Lower lobe of right lung (tissue), 2 donors: ENCODE data around the gene CELF2. TPM values are rescaled to one million over a fixed set of nuclear protein-coding genes. Genes with fewer than 3 reads are reported as not detected.

ENCODE experiments used
- ATAC-seq, 2 donors: fragments of 200-7000 bp; cut with Tn5 transposase; one replicate each; pipeline ENCODE4 v1.9.1; 2020 to 2022; ENCODE audit warnings: mild to moderate bottlenecking in 2 of 2, moderate library complexity in 2 of 2
- DNase-seq: peaks from one replicate; pipeline ENCODE4 v3.0.0-alpha.2; 2020
- H3K27ac ChIP-seq: fragments of 200-600 bp; one replicate; pipeline ENCODE4 v1.8.0; 2022
- H3K27me3 ChIP-seq: fragments of 200-600 bp; one replicate; pipeline ENCODE4 v1.8.0; 2022; ENCODE audit warnings: low read depth
- H3K36me3 ChIP-seq: fragments of 200-600 bp; one replicate; pipeline ENCODE4 v1.8.0; 2022; ENCODE audit warnings: mild to moderate bottlenecking
- H3K4me1 ChIP-seq: fragments of 200-600 bp; one replicate; pipeline ENCODE4 v1.8.0; 2022
- H3K4me3 ChIP-seq: fragments of 200-600 bp; one replicate; pipeline ENCODE4 v1.8.0; 2022; ENCODE audit warnings: mild to moderate bottlenecking
- H3K9me3 ChIP-seq: fragments of 200-600 bp; one replicate; pipeline ENCODE4 v1.8.0; 2022
- intact Hi-C: fragments of 100-400 bp; cut with DNase I; formaldehyde crosslinking; loops from one replicate; pipeline ENCODE4 v1.11.0; 2022
- total RNA-seq: library from RNA; stranded (reverse); fragmentation: NEBNext Ultra II Directional; extraction: Animal tissue kit (Norgen Biotek cat#: 25700); gene quantifications from one replicate; pipeline ENCODE4 v1.2.1, GENCODE V29; 2021
- TF ChIP-seq, protein P1 (sequence below): fragments of 200-600 bp; IDR thresholded peaks from one replicate; pipeline ENCODE4 v1.8.0; 2022; ENCODE audit warnings: antibody characterized with exemption, mild to moderate bottlenecking
- donor health status: DM: no; HTN: yes; CAD: no; lungs with severe emphysema.

Gene CELF2
- total RNA-seq, 1 donor from 2014 or later = 106 TPM

- Histone ChIP-seq H3K9me3 (no peaks in the 10 kb centered on the region), H3K36me3 (no peaks in the 10 kb centered on the region), H3K27ac (peak overlapping the region; percentile 86), H3K4me3 (peak overlapping the region; percentile 59), H3K27me3 (peaks cover 4% of the 10 kb centered on the region), H3K4me1 (peaks cover 24% of the 10 kb centered on the region)
- intact Hi-C loops = no loop called here
- DNase-seq = no peak
- peak; percentile 28 to 43 for ATAC-seq
- TF ChIP-seq, protein P1, sequence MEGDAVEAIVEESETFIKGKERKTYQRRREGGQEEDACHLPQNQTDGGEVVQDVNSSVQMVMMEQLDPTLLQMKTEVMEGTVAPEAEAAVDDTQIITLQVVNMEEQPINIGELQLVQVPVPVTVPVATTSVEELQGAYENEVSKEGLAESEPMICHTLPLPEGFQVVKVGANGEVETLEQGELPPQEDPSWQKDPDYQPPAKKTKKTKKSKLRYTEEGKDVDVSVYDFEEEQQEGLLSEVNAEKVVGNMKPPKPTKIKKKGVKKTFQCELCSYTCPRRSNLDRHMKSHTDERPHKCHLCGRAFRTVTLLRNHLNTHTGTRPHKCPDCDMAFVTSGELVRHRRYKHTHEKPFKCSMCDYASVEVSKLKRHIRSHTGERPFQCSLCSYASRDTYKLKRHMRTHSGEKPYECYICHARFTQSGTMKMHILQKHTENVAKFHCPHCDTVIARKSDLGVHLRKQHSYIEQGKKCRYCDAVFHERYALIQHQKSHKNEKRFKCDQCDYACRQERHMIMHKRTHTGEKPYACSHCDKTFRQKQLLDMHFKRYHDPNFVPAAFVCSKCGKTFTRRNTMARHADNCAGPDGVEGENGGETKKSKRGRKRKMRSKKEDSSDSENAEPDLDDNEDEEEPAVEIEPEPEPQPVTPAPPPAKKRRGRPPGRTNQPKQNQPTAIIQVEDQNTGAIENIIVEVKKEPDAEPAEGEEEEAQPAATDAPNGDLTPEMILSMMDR = no peak
Observed at GRCh38 chr10:11018855-11019631, 1.4 kb downstream of the CELF2 start.

- TF ChIP-seq, protein P1 = no peak
- intact Hi-C loops = no loop called here
- no peak for DNase-seq
- peak overlapping the region; percentile 59 for H3K4me3 ChIP-seq
- H3K36me3 ChIP-seq = no peaks in the 10 kb centered on the region
- no peaks in the 10 kb centered on the region for H3K9me3 ChIP-seq
- peak overlapping the region; percentile 0 for H3K27ac ChIP-seq
- H3K27me3 ChIP-seq = peaks cover 4% of the 10 kb centered on the region
- H3K4me1 ChIP-seq = peaks cover 18% of the 10 kb centered on the region
- ATAC-seq = no peak
Observed at GRCh38 chr10:11019724-11020547, 2.3 kb downstream of the CELF2 start.

DNA sequence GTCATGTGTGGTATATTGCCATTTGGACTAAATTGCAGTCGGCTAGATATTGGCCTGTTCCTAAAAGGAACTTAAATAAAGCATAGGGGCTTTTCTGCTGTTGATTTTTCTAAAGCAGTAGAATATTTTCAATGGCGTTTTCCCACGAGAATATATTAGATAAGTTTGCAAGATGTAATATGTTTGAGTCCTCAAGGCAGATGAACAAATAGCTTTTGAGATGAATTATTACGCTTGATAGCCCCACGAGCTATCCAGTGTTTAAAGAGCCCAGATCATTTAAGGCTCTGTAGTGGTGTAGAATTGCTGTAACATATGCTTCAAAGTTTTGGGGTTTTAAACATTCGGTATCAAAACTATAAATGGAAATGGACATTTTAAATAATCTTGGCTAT lies 2.9 kb downstream of the CELF2 start:
- intact Hi-C loops = no loop called here
- Histone ChIP-seq H3K27ac (peak overlapping the region; percentile 0), H3K36me3 (no peaks in the 10 kb centered on the region), H3K4me3 (peak overlapping the region; percentile 59), H3K4me1 (peaks cover 18% of the 10 kb centered on the region), H3K27me3 (peaks cover 4% of the 10 kb centered on the region), H3K9me3 (no peaks in the 10 kb centered on the region)
- TF ChIP-seq, protein P1 = no peak
- ATAC-seq (no peak), DNase-seq (no peak)

DNA sequence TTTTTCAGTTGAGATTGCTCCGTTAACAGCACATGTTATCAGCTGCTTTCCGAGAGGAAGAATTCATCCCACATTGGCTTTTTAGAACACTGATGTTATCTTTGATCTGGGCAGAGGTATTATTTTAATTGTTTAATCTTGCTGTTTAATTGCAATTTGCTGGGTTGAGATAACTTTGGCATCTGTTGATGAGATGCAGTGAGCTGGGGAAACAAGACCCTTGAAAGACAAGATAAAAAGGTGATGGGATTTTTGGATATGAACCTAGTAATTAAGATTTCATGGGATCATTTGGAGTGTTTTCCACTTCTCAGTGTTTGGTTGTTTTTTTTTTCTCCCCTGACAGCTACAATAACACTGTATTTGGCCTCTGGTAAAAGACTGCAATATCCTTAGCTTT lies 4.5 kb downstream of the CELF2 start:
- no peaks in the 10 kb centered on the region for H3K9me3 ChIP-seq
- DNase-seq (no peak), ATAC-seq (no peak)
- TF ChIP-seq, protein P1 = no peak
- H3K27ac ChIP-seq = no peak overlapping the region
- no peaks in the 10 kb centered on the region for H3K27me3 ChIP-seq
- H3K4me3 ChIP-seq = no peak overlapping the region
- H3K36me3 ChIP-seq = no peaks in the 10 kb centered on the region
- intact Hi-C loops = no loop called here
- H3K4me1 ChIP-seq = peaks cover 7% of the 10 kb centered on the region

GRCh38 chr10:11023009-11023953 lies 5.6 kb downstream of the CELF2 start:
- Histone ChIP-seq H3K36me3 (no peaks in the 10 kb centered on the region), H3K27me3 (no peaks in the 10 kb centered on the region), H3K27ac (no peak overlapping the region), H3K4me3 (no peak overlapping the region), H3K4me1 (peaks cover 5% of the 10 kb centered on the region), H3K9me3 (no peaks in the 10 kb centered on the region)
- ATAC-seq (no peak), DNase-seq (no peak)
- intact Hi-C loops = no loop called here
- TF ChIP-seq, protein P1 = no peak
